Body of pancreas (tissue), 4 donors: Measurements from ENCODE around the gene GTF2I.

Experiments used
- POLR2A ChIP-seq, 3 donors: fragments of 450-650 bp; IDR thresholded peaks; one replicate each; pipeline ENCODE4 v1.6.1; 2016; ENCODE audit warnings: antibody characterized with exemption in 3 of 3, mild to moderate bottlenecking in 2 of 3
- TF ChIP-seq, protein P1 (sequence below), 7 experiments: fragments of 450-650 bp in 4 of 7; fragments of 200-600 bp in 3 of 7; sonication (generic) in 3 of 7; IDR thresholded peaks; one replicate each; pipeline ENCODE4 v1.5.1; 2016 to 2019; ENCODE audit warnings: antibody characterized with exemption in 7 of 7

DNA sequence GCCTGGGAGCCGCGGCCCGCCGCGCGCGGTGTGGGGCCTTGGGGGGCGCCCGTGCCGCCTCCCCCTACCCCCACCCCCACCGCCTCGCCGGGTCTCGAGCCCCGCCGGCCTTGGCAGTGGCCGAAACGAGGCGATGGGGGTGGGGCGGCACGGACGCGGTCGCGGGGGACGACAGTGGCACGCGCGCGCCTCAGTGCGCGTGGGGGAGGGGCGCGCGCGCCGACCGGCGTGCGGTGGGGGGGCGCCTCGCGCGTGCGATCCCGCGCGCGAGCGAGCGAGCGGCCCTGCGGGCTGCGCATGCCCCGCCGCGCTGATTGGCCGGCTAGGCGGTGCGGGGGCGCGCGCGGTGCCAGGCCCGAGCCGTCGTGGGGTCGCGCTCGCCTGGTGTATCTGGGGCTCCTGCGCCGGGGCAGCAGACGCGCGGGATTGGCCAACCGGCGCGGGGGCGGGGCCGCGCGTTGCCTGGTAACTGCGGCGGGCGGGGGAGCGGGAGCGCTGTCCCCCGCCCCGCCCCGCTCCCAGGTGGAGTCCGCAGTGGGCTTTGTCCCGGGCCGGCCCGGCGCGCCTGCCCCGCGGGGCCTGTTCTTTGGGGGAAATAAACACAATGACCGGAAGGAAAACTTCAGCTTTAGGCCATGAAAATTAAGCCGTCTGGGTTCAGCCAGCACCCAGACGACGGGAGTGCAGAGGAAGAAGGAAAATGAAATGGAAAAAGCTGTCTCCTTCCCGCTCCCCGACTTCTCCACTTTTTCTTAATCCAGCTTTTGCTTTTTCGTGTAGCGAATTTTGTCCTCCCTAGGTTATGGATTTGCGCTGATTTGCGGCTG is 873 bp downstream of the GTF2I start:
- TF ChIP-seq, protein P1, sequence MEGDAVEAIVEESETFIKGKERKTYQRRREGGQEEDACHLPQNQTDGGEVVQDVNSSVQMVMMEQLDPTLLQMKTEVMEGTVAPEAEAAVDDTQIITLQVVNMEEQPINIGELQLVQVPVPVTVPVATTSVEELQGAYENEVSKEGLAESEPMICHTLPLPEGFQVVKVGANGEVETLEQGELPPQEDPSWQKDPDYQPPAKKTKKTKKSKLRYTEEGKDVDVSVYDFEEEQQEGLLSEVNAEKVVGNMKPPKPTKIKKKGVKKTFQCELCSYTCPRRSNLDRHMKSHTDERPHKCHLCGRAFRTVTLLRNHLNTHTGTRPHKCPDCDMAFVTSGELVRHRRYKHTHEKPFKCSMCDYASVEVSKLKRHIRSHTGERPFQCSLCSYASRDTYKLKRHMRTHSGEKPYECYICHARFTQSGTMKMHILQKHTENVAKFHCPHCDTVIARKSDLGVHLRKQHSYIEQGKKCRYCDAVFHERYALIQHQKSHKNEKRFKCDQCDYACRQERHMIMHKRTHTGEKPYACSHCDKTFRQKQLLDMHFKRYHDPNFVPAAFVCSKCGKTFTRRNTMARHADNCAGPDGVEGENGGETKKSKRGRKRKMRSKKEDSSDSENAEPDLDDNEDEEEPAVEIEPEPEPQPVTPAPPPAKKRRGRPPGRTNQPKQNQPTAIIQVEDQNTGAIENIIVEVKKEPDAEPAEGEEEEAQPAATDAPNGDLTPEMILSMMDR (IDR thresholded peaks at IDR 0.05): no peak
- TF ChIP-seq POLR2A (IDR thresholded peaks at IDR 0.05): peak in 2 of 3 donors; percentile 19 to 21
